ENCODE measurements around the gene BRI3.
A peak's percentile ranks its signal among the peaks of the same experiment; 100 is the strongest.

BRI3 gene

DNA sequence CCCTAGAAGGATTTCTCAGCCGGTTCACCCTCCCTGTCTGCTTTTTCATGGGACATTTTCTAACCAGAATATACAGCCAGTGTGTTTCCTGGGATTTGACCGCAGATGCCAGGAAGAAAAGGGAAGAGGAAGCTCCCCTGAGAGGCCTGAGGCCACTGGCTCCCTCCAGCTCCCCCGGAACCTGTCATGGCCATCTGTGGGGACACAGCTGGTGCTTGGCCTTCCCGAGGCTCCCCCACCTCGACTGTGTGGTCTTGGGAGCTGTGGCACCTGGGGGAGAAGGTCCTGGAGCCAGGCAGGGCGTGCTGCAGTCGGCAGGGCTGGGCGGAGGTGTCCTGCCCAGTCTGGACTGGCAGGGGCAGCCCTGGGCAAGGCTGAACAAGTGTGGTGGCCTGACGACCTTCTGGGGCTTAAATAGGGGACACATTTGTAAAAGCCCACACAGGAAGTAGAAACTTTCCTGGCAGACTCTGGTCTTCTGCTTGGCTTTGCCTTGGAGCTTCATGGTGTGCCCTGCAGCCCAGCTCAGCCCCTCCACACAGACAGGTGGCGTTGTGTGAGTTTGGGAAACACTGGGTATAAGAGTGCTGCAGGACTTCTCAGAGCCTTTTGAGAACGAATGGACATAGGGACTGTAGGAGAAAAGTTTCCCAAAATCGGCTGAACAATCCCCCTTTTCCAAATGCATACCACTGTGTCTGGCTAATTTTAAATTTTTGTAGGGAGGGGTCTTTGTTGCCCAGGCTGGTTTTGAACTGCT, 6.8 kb downstream of the BRI3 start:
- no peak for DNase-seq

- no peak for DNase-seq
Measured at GRCh38 chr7:98289333-98289875, 7.9 kb downstream of the BRI3 start.

DNA sequence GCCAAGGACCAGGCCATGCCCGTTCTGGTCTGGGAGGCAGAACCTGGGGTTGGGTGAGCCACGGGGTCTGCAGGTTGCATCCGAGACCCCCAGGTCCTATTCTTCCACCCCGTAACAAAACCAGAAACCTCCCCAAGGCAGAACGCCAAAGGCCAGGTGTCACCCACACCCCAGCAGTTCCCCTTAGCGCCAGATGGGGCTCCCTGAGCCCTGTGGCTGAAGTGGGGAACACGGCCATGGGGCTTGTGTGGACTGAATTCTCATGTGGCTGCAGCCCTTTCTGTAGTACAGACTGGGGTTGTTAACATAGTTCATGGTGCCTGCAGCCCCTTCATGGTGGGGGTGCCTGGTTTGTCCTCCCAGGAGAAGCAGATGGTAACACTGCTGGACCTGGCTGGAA, 10.2 kb downstream of the BRI3 start:
- no peak for DNase-seq

GRCh38 chr7:98293265-98293664, 11.8 kb downstream of the BRI3 start:
- no peak for DNase-seq

DNA sequence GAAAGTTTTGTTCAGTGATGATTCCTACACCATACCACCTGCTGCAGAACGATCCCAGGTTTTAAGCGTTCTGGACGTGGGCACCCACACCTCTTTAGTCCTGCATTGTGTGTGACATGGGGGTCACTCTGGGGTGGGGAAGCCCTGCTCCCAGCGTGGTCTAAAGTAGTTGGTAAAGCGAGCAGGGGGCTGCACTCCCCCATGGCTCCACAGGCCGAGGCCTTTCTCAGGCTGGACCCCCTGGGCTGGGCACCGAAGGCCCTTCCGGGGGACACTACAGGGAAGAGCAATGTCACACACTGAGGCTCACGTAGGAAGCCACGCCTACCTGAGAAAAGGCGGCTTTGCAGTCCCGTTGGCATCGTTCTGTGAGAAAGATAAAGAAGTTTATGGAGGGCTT, 12.3 kb downstream of the BRI3 start:
- DNase-seq: no peak

- DNase-seq: no peak
Measured at GRCh38 chr7:98294326-98294725, 12.8 kb downstream of the BRI3 start.

GRCh38 chr7:98294798-98295382, 13.4 kb downstream of the BRI3 start:
- DNase-seq: peak; percentile 60

GRCh38 chr7:98295467-98296192, 14.1 kb downstream of the BRI3 start:
- DNase-seq: no peak

- DNase-seq: no peak
Measured at GRCh38 chr7:98296833-98297232, 15.3 kb downstream of the BRI3 start.

DNA sequence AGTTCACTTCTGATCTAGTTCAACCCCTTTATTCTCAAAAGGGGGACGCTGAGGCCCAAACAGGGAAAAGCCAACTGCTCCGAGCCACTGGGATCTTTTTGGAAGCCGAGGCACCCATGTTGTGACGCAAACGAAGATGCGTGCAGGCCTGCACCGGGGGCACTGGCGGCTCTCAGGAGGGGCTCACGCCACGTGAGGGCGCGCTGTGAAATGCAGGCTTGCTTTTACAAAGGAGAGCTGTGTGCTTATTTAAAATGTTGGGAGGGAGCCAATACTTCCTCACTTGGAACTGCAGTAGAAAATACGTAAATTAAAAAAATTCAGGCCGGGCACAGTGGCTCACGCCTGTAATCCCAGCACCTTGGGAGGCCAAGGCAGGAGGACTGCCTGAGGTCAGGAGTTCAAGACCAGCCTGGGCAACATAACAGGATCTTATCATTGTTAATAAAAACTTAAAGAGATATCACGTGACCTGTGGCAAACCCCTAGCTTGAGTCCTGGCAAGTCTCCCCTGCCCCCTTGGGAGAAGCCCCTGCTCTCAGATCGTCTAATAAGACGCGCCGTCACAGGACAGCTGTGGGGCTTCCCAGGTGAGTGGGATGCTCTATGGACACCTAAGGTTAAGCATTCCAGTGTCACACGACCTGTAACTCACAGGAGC, 16.3 kb downstream of the BRI3 start:
- no peak for DNase-seq

DNA sequence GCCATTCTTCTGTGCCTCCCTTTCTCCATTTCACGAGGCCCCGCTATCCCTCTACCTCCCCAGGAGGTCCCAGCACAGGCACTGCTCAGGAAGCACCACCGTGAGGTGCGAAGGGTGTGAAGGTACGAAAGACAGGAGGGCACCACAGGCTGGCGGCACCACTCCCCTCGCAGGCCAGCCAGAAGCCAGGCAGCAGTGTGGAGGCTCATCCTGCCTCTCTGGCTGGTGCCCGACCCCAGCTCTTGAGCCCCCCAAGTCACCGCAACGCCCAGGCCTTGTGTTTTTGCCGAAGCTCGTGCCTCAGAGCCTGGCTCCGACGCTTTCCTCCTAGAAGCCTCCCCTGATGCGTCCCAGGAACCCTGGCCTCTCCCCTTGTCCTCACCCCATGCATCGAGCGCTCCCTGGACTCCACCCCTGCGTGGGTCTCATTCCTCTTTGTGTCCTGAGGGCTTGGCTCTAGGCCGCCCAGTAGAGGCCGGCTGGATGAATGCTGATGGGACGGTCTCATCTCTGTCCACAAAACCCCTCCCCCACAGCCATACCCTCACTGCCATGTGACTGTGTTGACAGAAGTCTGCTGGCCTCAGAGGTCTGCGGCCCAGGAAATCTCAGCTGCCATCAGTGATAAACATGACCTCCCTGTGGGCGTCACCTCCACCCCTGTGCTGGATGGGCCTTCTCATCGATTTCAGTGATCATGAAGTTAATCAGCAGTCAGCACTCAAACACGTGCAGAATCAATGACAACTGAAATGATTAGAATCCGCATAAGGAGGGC, 19.3 kb downstream of the BRI3 start:
- DNase-seq: no peak

DNA sequence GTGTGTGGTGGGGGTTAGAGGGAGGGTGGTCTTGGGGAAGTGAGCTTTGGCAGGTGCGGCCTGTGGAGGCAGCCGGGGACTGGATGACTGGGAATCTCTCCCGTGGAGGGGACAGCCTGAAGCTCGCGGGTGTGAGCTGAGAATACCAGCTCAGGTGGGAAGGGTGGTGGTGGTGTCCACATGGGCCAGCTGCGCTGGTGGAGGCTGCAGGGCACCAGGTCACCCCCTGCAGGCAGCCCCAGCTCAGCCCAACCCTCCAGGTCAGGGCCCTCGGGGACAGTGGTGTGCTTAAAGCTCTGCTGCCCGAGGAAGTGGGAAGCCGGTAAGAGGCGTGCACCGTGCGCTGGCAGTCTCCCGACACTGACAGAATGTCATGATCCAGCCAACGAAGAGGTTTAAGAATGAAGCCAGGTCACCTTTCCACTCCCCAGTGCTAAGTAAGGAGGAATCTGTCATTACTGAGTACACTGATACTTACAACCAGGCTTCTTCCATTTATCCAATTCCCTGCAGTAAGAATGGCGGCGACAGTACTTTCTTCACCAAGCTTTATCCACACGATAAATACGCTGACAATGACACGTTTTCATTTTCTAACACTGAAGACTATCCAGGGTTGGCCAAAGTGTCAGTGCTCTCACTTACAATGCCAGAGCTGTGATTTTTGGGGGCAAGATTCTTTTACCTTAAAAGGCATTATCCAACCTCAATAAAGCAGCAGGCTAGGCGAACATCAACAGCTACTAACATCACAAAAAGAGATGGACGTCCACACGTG, 20.4 kb downstream of the BRI3 start:
- no peak for DNase-seq

GRCh38 chr7:98303176-98303865, 21.8 kb downstream of the BRI3 start:
- no peak for DNase-seq

DNA sequence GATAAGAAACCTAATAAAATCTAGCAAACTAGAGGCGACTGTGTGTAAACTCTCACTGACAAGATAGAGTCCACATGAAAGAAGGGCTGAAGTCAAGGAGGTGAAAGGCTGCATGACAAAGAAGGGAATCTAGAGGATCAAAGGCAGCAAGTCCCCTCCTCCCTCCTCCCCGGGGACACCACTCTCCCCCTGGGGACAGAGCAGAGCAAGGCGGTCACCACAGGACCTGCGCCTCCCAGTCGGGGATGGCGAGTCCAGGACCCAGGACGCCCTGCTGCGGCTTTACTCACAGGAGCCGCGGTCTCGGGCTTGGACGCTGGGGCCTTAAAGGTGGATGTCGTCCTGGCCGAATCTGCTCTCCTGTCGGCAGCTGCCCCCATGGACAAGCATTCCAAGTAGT, 22.4 kb downstream of the BRI3 start:
- no peak for DNase-seq

GRCh38 chr7:98305951-98306535, 24.6 kb downstream of the BRI3 start:
- DNase-seq: no peak

- no peak for DNase-seq
Measured at GRCh38 chr7:98307971-98308466, 26.5 kb downstream of the BRI3 start.

GRCh38 chr7:98309566-98309965, 28.1 kb downstream of the BRI3 start:
- no peak for DNase-seq

- DNase-seq: no peak
Measured at GRCh38 chr7:98312201-98312600, 30.7 kb downstream of the BRI3 start.

DNA sequence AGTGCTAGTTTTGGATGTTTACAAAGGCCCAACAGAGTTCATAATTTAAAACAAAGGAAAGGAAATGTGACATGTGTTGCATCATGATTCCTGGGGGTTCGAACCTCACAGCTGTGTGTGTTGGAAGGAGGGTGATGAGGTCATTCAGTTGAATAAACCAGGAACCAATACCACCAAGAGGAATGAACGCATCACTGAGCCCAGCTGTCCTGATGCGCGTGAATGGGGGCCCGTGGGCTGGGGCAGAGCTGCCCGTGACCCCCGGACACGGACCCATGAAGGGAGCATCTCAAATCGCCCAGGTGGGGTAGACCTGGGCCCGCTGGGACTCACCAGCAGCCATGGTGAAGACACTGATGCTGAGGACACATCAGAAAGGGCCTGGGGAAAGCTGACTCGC, 33.0 kb downstream of the BRI3 start:
- no peak for DNase-seq

DNA sequence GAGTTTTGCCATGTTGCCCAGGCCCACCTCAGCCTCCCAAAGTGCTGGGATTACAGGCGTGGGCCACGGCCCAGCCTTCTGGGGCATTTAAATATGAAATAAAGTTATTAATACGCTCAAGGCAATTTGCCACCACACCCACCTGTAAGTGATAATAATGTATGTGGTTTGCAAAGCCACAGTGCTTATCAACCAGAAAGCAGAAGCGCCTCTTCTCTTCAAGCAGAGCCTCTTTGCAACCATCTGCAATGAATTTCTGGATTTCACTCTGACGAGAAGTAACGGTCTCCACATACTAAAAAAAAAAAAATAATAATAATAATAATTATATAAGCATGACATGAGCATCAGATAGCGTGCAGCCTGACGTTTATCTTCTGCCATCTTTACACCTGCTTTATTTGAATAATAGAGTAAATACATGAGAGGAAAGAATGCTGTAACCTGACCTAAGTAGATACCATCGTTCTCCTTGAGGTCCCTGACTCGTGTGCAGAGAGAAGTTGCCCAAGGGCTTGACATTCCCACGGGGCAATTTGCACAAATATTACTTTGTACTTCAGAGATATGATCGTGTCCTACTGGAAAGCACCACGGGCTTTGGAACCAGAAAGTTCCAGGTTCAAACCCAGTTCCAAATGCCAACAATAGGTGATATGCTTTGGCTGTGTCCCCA, 34.0 kb downstream of the BRI3 start:
- DNase-seq: no peak

Data from stimulated activated CD8-positive, alpha-beta memory T cell treated with anti-CD3 and anti-CD28 coated beads, Interleukin-4, amount 100 ng/mL, for 48 hours (primary cell).